Gastrocnemius medialis (tissue), 4 donors: ENCODE data around the gene TBCD.

Experiments used
- CTCF ChIP-seq, 5 experiments: fragments of 450-650 bp in 3 of 5; fragments of 200-600 bp in 2 of 5; sonication (generic) in 2 of 5; IDR thresholded peaks in 4 of 5; conservative IDR thresholded peaks in 1 of 5; 1 replicate in 4 of 5; 2 replicates in 1 of 5; pipeline ENCODE4 v1.5.1; 2016 to 2019; ENCODE audit warnings: antibody characterized with exemption in 5 of 5, mild to moderate bottlenecking in 3 of 5, moderate library complexity in 3 of 5
- POLR2A ChIP-seq, 2 donors: fragments of 450-650 bp; IDR thresholded peaks; one replicate each; pipeline ENCODE4 v1.6.1; 2017; ENCODE audit warnings: antibody characterized with exemption in 2 of 2, mild to moderate bottlenecking in 2 of 2, moderate library complexity in 2 of 2

DNA sequence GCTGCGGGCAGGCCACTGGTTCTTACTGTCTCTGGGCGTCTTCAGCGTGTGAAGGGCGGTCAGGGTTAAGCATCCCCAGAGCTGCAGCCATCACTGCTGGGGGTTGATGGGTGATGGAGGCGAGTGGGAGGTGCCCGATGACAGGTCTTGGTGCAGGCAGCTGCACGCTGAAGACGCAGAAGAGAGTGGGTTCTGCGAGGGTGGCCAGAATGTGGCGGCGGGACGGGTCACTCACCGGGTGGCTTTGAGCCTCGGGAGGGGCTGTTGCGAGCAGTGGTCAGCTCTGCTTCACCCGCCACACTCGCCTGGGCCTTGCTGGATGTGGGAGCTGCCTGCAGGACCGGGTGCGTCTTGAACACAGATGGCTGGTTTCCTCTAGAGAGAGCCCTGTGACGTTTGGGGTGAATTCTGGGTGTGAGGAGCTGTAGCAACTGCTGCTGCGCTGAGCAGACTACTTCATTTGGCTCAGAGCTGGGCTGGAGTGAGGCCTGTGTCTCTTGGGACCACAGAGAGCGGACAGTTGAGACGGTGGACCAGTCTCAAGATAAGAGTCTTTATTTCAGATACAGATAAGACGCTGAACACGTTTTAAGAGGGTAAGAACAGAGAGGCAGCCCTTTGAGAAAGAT, 132.6 kb downstream of the TBCD start:
- no peak for TF ChIP-seq CTCF (IDR thresholded peaks at IDR 0.05 in 4 of 5, conservative IDR thresholded peaks at IDR 0.05 in 1 of 5)
- no peak for TF ChIP-seq POLR2A (IDR thresholded peaks at IDR 0.05)
